K562 (cell line): ENCODE measurements around the gene GLTPD2. TPM values are rescaled to one million over a fixed set of nuclear protein-coding genes. Genes with fewer than 3 reads are reported as not detected.

Experiments used
- ATAC-seq: fragments of 200-7000 bp; cut with Tn5 transposase; 3 replicates; pipeline ENCODE4 v1.9.1; 2020; ENCODE audit warnings: moderate library complexity
- BruUV-seq: library from RNA; stranded (reverse); fragments of 400-500 nt; replicated peaks from 2 replicates; lab custom pipeline; 2021; lab: Mats Ljungman, UMichigan
- CTCF ChIA-PET: fragments of 300-600 bp; formaldehyde crosslinking; extraction: SDS; loops from one replicate; lab custom pipeline; 2021; ENCODE audit warnings: low intra/inter-chr PET ratio; lab: Yijun Ruan, JAX
- POLR2A ChIA-PET: fragments of 300-600, 350-650 bp; sonication (Branson Sonifier 250); formaldehyde crosslinking; extraction: SDS; loops from one replicate; lab custom pipeline; 2021; ENCODE audit warnings: antibody characterized with exemption, inconsistent platforms; lab: Yijun Ruan, JAX
- DNase-seq, 4 experiments: peaks; one replicate each; pipeline versions ENCODE4 v3.0.0 to v3.0.0-alpha.2; 2011 to 2018; ENCODE audit warnings: low spot score in 3 of 4, mixed read lengths in 3 of 4; ENCODE audit errors: extremely low read depth in 1 of 4
- FAIRE-seq: peaks from 2 replicates; lab custom pipeline; 2011; peaks lifted over from hg19 to GRCh38; lab: Jason Lieb, UNC
- H2AFZ ChIP-seq: 2 replicates; pipeline ENCODE4 v1.6.0; 2011; ENCODE audit warnings: low read depth, low read length, control low read depth, inconsistent platforms
- H3K27ac ChIP-seq: fragments of 200-600 bp; 3 replicates; pipeline ENCODE4 v1.8.0; 2011; ENCODE audit warnings: low read depth, mild to moderate bottlenecking, control low read depth, inconsistent platforms, low read length, moderate library complexity, mixed read lengths; ENCODE audit errors: extremely low read depth
- H3K27me3 ChIP-seq, 2 experiments: fragments of 300-600 bp in 1 of 2; 2 replicates in 1 of 2; 3 replicates in 1 of 2; pipeline versions ENCODE4 v1.6.0 to v1.8.0; 2011; ENCODE audit warnings: inconsistent platforms in 2 of 2, low read length in 2 of 2, mild to moderate bottlenecking in 1 of 2, mixed read lengths in 1 of 2, moderate library complexity in 1 of 2; ENCODE audit not compliant: control insufficient read depth in 2 of 2, insufficient read depth in 2 of 2
- H3K36me3 ChIP-seq: fragments of 300-600 bp; 3 replicates; pipeline ENCODE4 v1.8.0; 2011; ENCODE audit warnings: mild to moderate bottlenecking, low read length, inconsistent platforms; ENCODE audit not compliant: control insufficient read depth, insufficient read depth
- H3K4me1 ChIP-seq, 2 experiments: fragments of 200-600 bp in 1 of 2; replicated peaks in 1 of 2; 2 replicates in 1 of 2; 3 replicates in 1 of 2; pipeline versions ENCODE4 v1.5.1 to v1.8.0; 2011; ENCODE audit warnings: inconsistent platforms in 2 of 2, low read length in 2 of 2, mild to moderate bottlenecking in 1 of 2, mixed read lengths in 1 of 2, moderate library complexity in 1 of 2; ENCODE audit not compliant: control insufficient read depth in 2 of 2, insufficient read depth in 2 of 2
- H3K4me2 ChIP-seq: 2 replicates; pipeline ENCODE4 v1.6.1; 2011; ENCODE audit warnings: low read length, control low read depth, inconsistent platforms, mixed read lengths; ENCODE audit not compliant: insufficient read depth
- H3K4me3 ChIP-seq: fragments of 200-600 bp; sonication (generic), shearing (Covaris generic); 2 replicates; pipeline ENCODE4 v1.5.1; 2016; ENCODE audit warnings: control low read depth, inconsistent platforms
- H3K79me2 ChIP-seq: fragments of 200-600 bp; 3 replicates; pipeline ENCODE4 v1.8.0; 2011; ENCODE audit warnings: low read length, inconsistent platforms; ENCODE audit not compliant: control insufficient read depth, insufficient read depth
- H3K9ac ChIP-seq, 2 experiments: 2 replicates each; pipeline versions ENCODE4 v1.6.0 to v1.6.1; 2011; ENCODE audit warnings: low read depth in 2 of 2, low read length in 2 of 2, control low read depth in 1 of 2, inconsistent platforms in 1 of 2, mild to moderate bottlenecking in 1 of 2, mixed read lengths in 1 of 2; ENCODE audit not compliant: insufficient read depth in 1 of 2
- H3K9me1 ChIP-seq: one replicate; pipeline ENCODE4 v1.6.0; 2011; ENCODE audit warnings: inconsistent platforms, mild to moderate bottlenecking, low read length, moderate library complexity; ENCODE audit not compliant: control insufficient read depth, insufficient read depth
- H3K9me3 ChIP-seq: replicated peaks from 2 replicates; pipeline ENCODE4 v1.5.1; 2011; ENCODE audit warnings: low read depth, low read length, inconsistent platforms; ENCODE audit not compliant: control insufficient read depth, insufficient read depth
- H4K20me1 ChIP-seq: replicated peaks from 2 replicates; pipeline ENCODE4 v1.6.1; 2011; ENCODE audit warnings: low read length, inconsistent platforms, mixed read lengths; ENCODE audit not compliant: control insufficient read depth, insufficient read depth
- BCLAF1 ChIP-seq, 2 experiments: fragments of 450-650 bp in 1 of 2; IDR thresholded peaks; 2 replicates each; pipeline ENCODE4 v1.6.1; 2011 to 2017; ENCODE audit warnings: low read depth in 2 of 2, antibody characterized with exemption in 1 of 2, borderline replicate concordance in 1 of 2, low read length in 1 of 2, mild to moderate bottlenecking in 1 of 2, mixed read lengths in 1 of 2; ENCODE audit not compliant: control insufficient read depth in 1 of 2
- ESRRA ChIP-seq: fragments of 450-650 bp; IDR thresholded peaks from 2 replicates; pipeline ENCODE4 v1.6.1; 2014; ENCODE audit warnings: low read depth, mild to moderate bottlenecking, moderate library complexity, borderline replicate concordance
- KLF6 ChIP-seq: fragments of 250-450 bp; sonication (Bioruptor Pico); IDR thresholded peaks from 2 replicates; pipeline ENCODE4 v1.4.0; 2020; ENCODE audit warnings: mild to moderate bottlenecking, moderate library complexity, borderline replicate concordance
- MECOM ChIP-seq: fragments of 250-450 bp; sonication (Bioruptor Pico); IDR thresholded peaks from 2 replicates; pipeline ENCODE4 v1.8.0; 2022; ENCODE audit warnings: inconsistent platforms
- MYNN ChIP-seq, 2 experiments: sonication (generic); formaldehyde crosslinking in 1 of 2; IDR thresholded peaks; 2 replicates each; pipeline versions ENCODE4 v1.5.0 to v1.6.1; 2016 to 2020; ENCODE audit warnings: antibody characterized with exemption in 1 of 2, missing genetic modification reagents in 1 of 2
- PHB ChIP-seq: fragments of 250-450 bp; sonication (Bioruptor Pico); IDR thresholded peaks from 2 replicates; pipeline ENCODE4 v1.5.0; 2021
- SIN3A ChIP-seq, 2 experiments: fragments of 150-350 bp in 1 of 2; IDR thresholded peaks; 2 replicates each; pipeline ENCODE4 v1.6.1; 2011 to 2016; ENCODE audit warnings: borderline replicate concordance in 2 of 2, low read depth in 2 of 2, low read length in 2 of 2, mild to moderate bottlenecking in 2 of 2, moderate library complexity in 2 of 2; ENCODE audit not compliant: control insufficient read depth in 1 of 2
- SMC3 ChIP-seq: conservative IDR thresholded peaks from 2 replicates; pipeline ENCODE4 v1.6.1; 2011; ENCODE audit warnings: low read depth, low read length, improper control_type of control experiment; ENCODE audit not compliant: insufficient read depth
- TEAD4 ChIP-seq, 2 experiments: sonication (generic) in 1 of 2; formaldehyde crosslinking in 1 of 2; IDR thresholded peaks; 2 replicates each; pipeline versions ENCODE4 v1.6.1 to v1.8.0; 2012 to 2022; ENCODE audit warnings: borderline replicate concordance in 1 of 2, inconsistent platforms in 1 of 2, low read length in 1 of 2, mild to moderate bottlenecking in 1 of 2, missing genetic modification reagents in 1 of 2
- ZNF324 ChIP-seq: fragments of 250-450 bp; sonication (Bioruptor Pico); IDR thresholded peaks from 2 replicates; pipeline ENCODE4 v1.4.0; 2020; ENCODE audit warnings: mild to moderate bottlenecking
- ZNF436 ChIP-seq: fragments of 250-450, 450-650 bp; sonication (Bioruptor Pico); formaldehyde crosslinking; IDR thresholded peaks from 2 replicates; pipeline ENCODE4 v1.7.0; 2020; ENCODE audit warnings: mild to moderate bottlenecking
- ZNF57 ChIP-seq: fragments of 450-650 bp; formaldehyde crosslinking; IDR thresholded peaks from 2 replicates; pipeline ENCODE4 v1.4.0; 2020; ENCODE audit warnings: mild to moderate bottlenecking, moderate library complexity
- ZNF668 ChIP-seq: fragments of 250-450 bp; sonication (Bioruptor Pico); IDR thresholded peaks from 2 replicates; pipeline ENCODE4 v1.8.0; 2022; ENCODE audit warnings: mild to moderate bottlenecking, inconsistent platforms
- WGBS: fragments of 100-300 bp; shearing (Covaris generic); methylation state at CpG from one replicate; pipeline ENCODE4 v1.1.6; 2016; ENCODE audit warnings: low coverage, mixed read lengths; ENCODE audit not compliant: insufficient coverage; ENCODE audit errors: missing lambda C conversion rate; 5-methylcytosine and 5-hydroxymethylcytosine counted together
- in situ Hi-C: fragments of 300-500 bp; cut with MboI; formaldehyde crosslinking; loops from 4 replicates; pipeline ENCODE4 v1.15.0; 2018; ENCODE audit warnings: inconsistent platforms, mixed read lengths
- intact Hi-C: fragments of 100-400 bp; cut with micrococcal nuclease; formaldehyde crosslinking; loops from 2 replicates; pipeline ENCODE4 v1.14.2; 2022
- polyA plus RNA-seq, 8 experiments: library from polyadenylated mRNA; depleted of rRNA in 4 of 8; stranded (reverse) in 5 of 8; unstranded in 3 of 8; fragments of >200 nt; fragmentation: Nextera tagmentation in 2 of 8; fragmentation: Illumina TruSeq in 1 of 8; extraction: Ambion mirVana in 2 of 8; extraction: Trizol in 1 of 8; gene quantifications; 2 replicates each; pipeline versions ENCODE4 v1.2.1 to v1.2.3, GENCODE V29; 2011 to 2014; ENCODE audit warnings: inconsistent platforms in 1 of 8, missing spikeins in 1 of 8
- total RNA-seq, 7 experiments: library from RNA; depleted of rRNA in 6 of 7; stranded (reverse); fragments of >200 nt in 6 of 7; fragmentation: Illumina TruSeq in 2 of 7; extraction: Trizol in 2 of 7; gene quantifications; 2 replicates each; pipeline versions ENCODE4 v1.2.1 to v1.2.3, GENCODE V29; 2011 to 2021; ENCODE audit warnings: low replicate concordance in 1 of 7
- TF ChIP-seq, protein P1 (sequence below): fragments of 250-450 bp; sonication (Bioruptor Pico); IDR thresholded peaks from 2 replicates; pipeline ENCODE4 v1.4.0; 2020

Gene GLTPD2
- total and polyA plus RNA-seq, 9 of the 15 experiments (the other 6 are each of a cell fraction or from before 2014, with no cell fraction given), result not detected

DNA sequence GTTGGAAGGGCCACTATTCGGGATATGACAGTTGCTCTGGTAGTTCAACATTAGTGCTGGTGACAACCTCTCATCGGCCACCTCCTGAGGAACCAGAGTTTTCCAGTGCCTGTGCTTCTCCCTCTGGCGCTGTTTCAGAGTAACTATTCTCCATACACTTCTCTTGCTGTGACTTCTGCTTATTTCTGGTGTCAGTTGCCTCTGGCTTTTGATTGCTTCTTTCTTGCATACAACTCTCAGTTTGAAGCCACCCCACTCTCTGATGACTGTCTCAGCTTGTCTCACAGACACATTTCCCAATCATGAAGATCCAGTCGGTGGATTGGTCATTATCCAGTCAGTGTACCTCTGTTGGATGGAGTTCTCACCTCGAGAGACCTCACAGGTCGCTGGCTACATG lies 20.5 kb upstream of the GLTPD2 start:
- POLR2A ChIA-PET, result interaction anchor here (1.1 kb wide), 1 partner anchor 24 kb away, joined by 5 read pairs; no protein-coding TSS in a partner anchor
- ATAC-seq (no peak), DNase-seq (no peak), FAIRE-seq (no peak)
- intact Hi-C loops (no loop called here), in situ Hi-C loops (no loop called here)
- no peak overlapping the region for H2AFZ ChIP-seq
- H3K4me3 ChIP-seq, result no peak overlapping the region
- H3K36me3 ChIP-seq, result no peaks in the 10 kb centered on the region
- no peak overlapping the region for H3K4me2 ChIP-seq
- H3K27me3 ChIP-seq, result peaks cover 13 to 24% of the 10 kb centered on the region in 2 experiments
- CTCF ChIA-PET, result no interaction called here
- H3K27ac ChIP-seq, result no peak overlapping the region
- H3K9me1 ChIP-seq, result no peaks in the 10 kb centered on the region
- no peaks in the 10 kb centered on the region for H4K20me1 ChIP-seq
- H3K9me3 ChIP-seq, result no peaks in the 10 kb centered on the region
- H3K4me1 ChIP-seq, result no peaks in the 10 kb centered on the region
- WGBS, result 10% methylated on average over 6 of the region's 6 CpGs
- H3K79me2 ChIP-seq, result no peaks in the 10 kb centered on the region
- no TSS peak for BruUV-seq
- H3K9ac ChIP-seq, result no peak overlapping the region
- TF ChIP-seq BCLAF1 (IDR thresholded peaks at IDR 0.05; ENCODE audit: borderline replicate concordance in 1 of 2, control insufficient read depth in 1 of 2, low read depth in 2 of 2, low read length in 1 of 2), result no peak
- no peak for TF ChIP-seq PHB
- TF ChIP-seq SIN3A (IDR thresholded peaks at IDR 0.05; ENCODE audit: borderline replicate concordance in 2 of 2, control insufficient read depth in 1 of 2, low read depth in 2 of 2, low read length in 2 of 2), result no peak
- TF ChIP-seq ZNF57, result no peak
- TF ChIP-seq ZNF324 (CRISPR knock-in tag), result no peak
- no peak for TF ChIP-seq ESRRA
- no peak for TF ChIP-seq TEAD4 (IDR thresholded peaks at IDR 0.05; ENCODE audit: low read length)
- no peak for TF ChIP-seq TEAD4 (CRISPR knock-in tag; IDR thresholded peaks at IDR 0.05; ENCODE audit: borderline replicate concordance)
- no peak for TF ChIP-seq MYNN (IDR thresholded peaks at IDR 0.05)
- TF ChIP-seq MYNN (CRISPR knock-in tag; IDR thresholded peaks at IDR 0.05), result no peak
- TF ChIP-seq ZNF668, result no peak
- no peak for TF ChIP-seq KLF6 (CRISPR knock-in tag)
- TF ChIP-seq, protein P1, sequence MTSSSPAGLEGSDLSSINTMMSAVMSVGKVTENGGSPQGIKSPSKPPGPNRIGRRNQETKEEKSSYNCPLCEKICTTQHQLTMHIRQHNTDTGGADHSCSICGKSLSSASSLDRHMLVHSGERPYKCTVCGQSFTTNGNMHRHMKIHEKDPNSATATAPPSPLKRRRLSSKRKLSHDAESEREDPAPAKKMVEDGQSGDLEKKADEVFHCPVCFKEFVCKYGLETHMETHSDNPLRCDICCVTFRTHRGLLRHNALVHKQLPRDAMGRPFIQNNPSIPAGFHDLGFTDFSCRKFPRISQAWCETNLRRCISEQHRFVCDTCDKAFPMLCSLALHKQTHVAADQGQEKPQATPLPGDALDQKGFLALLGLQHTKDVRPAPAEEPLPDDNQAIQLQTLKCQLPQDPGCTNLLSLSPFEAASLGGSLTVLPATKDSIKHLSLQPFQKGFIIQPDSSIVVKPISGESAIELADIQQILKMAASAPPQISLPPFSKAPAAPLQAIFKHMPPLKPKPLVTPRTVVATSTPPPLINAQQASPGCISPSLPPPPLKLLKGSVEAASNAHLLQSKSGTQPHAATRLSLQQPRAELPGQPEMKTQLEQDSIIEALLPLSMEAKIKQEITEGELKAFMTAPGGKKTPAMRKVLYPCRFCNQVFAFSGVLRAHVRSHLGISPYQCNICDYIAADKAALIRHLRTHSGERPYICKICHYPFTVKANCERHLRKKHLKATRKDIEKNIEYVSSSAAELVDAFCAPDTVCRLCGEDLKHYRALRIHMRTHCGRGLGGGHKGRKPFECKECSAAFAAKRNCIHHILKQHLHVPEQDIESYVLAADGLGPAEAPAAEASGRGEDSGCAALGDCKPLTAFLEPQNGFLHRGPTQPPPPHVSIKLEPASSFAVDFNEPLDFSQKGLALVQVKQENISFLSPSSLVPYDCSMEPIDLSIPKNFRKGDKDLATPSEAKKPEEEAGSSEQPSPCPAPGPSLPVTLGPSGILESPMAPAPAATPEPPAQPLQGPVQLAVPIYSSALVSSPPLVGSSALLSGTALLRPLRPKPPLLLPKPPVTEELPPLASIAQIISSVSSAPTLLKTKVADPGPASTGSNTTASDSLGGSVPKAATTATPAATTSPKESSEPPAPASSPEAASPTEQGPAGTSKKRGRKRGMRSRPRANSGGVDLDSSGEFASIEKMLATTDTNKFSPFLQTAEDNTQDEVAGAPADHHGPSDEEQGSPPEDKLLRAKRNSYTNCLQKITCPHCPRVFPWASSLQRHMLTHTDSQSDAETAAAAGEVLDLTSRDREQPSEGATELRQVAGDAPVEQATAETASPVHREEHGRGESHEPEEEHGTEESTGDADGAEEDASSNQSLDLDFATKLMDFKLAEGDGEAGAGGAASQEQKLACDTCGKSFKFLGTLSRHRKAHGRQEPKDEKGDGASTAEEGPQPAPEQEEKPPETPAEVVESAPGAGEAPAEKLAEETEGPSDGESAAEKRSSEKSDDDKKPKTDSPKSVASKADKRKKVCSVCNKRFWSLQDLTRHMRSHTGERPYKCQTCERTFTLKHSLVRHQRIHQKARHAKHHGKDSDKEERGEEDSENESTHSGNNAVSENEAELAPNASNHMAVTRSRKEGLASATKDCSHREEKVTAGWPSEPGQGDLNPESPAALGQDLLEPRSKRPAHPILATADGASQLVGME, result no peak
- TF ChIP-seq MECOM (CRISPR knock-in tag), result no peak
- no peak for TF ChIP-seq SMC3
- TF ChIP-seq ZNF436 (CRISPR knock-in tag), result no peak
